GM10847 (cell line): ENCODE measurements around the gene KCNT2.

Experiments used
- POLR2A ChIP-seq: IDR thresholded peaks from 2 replicates; pipeline ENCODE4 v1.6.1; 2011; ENCODE audit not compliant: insufficient read length; ENCODE audit errors: extremely low read depth

The KCNT2 gene

DNA sequence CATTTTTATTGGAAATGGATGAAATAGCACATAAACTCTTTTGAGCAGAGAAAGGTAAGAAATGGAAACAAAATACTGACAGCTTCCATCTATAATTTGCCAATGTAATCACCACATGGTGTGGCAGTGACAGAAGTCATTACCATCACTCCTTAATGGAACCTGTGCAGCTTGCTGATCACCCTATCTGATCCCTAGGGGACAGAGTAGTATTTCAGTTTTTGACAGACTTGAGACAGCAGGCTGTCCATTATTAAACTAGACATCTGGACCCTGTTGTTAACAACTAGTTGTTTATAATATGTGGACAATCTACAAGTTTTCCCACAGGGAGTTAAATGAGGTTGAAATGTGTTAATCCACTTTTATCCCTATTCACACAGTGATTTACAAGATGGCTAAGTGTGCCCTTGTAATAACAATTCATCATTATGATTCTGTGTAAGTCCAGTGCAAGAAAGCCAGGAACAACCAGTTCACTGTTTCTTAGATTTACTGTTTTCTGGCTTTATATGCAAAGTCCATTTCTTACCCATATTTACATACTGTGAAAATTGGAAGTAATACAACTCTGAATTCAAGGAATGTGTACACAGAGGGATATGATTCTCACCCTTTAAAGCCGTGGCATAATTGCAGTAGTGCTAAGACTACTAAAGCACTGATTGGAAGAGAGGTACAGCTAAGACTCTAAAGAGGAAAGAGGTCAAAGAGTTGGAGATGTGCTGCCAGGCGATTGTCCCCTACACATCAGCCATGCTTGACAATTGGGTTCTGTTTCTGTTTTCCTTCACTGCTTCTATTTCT lies 9.1 kb downstream of the KCNT2 start:
- no peak for TF ChIP-seq POLR2A

DNA sequence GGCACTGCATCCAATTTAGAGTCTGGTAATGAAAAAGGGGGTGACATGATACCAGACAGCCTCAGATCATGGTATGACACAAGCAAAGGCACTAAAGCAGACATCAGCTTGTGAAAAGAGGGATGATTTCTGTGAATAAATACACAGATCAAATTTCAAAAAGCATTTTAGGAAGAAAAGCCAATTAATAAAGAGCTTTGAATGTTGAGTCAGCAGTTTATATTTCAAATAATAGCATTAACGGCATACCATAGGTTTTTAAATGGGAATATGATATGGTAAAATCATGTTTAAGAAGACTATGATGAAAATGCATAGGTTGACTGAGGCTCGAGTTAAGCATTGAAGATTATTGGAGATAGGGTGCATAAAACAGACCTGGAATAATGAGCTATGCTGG lies 13.5 kb downstream of the KCNT2 start:
- no peak for TF ChIP-seq POLR2A

DNA sequence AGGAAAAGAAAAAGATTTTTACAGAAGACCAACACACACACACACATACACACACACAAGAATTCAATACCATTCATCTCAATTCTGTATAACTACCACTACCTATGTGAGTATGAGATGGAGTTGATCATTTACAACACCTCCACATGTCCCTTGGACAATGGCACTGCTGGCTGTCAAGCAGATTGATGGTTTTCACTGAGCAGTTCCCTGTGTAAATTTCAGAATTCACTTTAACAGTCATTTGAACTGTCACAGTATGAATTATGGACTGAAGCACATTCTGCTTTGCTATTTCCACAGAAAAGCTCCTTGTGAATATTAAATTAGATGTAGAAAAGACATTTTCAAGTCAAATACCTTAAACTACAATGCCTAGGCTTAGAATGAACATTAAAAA lies 14.3 kb downstream of the KCNT2 start:
- no peak for TF ChIP-seq POLR2A

DNA sequence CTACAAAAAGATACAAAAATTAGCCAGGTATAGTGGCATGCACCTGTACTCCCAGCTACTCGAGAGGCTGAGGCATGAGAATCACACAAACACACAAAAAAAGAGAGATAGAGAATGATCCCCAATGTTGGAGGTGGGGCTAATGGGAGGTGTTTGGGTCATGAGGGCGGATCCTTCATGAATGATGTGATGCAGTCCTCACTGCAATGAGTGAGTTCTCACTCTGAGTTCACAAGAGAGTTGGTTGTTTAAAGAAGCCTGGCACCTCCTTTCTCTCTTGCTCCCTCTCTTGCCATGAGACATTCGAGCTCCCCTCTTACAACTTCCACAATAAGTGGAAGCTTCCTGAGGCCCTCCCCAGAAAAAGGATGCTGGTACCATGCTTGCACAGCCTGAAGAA lies 17.3 kb downstream of the KCNT2 start:
- TF ChIP-seq POLR2A: no peak

DNA sequence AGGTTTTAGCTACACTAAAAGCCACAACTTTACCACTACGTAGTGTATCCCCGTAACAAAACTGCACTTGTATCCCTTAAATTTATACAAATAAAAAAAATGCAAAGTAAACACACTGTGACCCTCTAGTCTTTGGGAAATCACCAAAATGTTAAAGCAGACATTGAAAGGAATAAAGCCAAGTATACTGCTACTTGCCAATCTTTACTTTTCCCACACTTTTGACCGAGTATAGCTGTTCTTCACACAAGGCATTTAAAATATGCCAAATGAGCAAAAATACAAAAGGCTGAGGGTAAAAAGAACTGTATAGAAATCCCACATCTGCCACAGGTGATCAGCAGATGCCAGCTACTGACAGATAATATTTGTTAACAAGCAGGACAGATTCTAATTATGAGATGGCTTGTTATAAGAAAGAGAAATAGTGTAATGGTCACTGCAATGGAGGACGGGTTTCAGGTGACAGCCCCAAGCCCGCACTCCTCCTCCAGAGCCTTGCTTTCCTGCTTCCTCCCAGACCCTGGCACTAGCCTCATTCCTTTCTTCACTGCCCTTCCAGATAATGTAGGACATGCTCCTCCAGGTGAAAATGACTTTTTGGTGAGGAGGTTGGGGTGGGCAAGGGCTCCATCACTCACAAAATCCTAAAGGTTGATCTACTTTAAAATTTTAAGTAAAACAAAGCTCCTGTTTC lies 18.1 kb downstream of the KCNT2 start:
- TF ChIP-seq POLR2A: no peak

DNA sequence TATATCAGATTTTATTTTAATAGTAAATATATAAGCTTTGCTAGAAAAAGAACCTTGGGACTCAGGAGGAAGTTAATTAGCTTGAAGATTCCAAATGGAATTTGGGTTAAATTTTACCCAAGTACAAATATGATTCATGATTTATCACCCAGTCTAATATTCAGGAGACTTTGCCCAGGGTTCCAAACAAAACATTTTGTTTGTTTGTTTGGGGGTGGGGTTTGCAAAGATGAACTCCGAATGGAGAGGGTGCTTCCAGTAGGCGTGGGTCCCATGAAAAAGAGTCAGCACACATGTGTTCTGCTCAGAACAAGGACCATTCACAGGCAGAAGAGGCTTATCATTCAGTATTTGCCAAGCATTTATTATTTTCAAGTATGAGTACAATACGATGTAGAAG lies 23.5 kb downstream of the KCNT2 start:
- TF ChIP-seq POLR2A: no peak

DNA sequence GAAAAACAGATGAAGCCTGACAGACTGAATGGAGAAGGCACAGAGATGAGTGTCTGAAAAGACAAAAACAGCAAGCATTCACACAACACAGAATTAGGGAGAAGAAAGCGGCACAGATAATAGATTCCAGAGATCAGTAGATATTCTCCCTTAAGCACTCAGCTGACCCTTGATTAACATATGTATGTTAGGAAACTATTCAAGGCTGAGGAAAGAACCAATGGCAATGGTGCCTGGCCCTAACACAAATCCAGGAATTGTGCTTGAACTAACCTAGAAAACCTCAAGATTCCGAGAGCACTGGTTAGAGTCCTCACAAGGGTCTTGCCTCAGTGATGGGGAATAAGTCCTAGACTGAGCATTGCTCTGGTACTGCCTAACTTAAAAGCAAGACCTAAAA lies 30.9 kb downstream of the KCNT2 start:
- no peak for TF ChIP-seq POLR2A

DNA sequence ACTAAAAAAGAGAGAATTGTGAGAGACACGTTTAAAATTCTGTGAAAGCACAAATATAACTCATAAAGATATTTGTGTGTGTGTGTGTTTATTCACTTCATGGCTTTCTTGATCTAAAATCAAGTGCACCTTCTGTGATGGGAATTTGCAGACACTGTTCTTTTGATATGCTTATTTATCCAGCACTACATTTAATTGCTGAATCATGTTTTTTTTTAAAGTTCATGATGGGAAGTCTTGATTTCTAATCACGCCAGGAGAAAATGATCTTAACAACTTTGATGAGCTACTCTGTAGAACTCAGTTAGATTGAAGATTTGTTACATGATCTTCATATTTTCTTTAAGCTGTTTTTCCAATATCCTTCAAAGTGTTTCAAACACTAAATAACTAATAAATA lies 35.0 kb downstream of the KCNT2 start:
- TF ChIP-seq POLR2A: no peak

DNA sequence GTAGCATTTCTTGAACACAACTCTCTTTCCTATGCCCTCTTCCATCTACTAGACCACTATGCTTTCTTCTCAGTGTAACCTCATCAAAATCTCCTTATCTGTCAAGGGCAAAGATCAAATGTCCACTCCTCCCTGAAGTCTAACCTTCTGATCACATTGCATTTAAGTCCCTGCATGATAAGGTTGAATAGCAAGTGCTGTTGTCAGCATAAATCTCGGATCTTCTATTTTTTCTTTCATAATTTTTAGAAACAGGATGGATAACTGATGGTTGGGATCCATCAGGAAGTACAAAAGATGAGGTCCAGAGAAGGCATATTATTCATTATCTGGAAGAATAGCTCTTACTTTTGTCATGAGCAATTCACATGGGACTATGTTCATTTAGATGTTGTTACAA lies 41.0 kb downstream of the KCNT2 start:
- TF ChIP-seq POLR2A: no peak

DNA sequence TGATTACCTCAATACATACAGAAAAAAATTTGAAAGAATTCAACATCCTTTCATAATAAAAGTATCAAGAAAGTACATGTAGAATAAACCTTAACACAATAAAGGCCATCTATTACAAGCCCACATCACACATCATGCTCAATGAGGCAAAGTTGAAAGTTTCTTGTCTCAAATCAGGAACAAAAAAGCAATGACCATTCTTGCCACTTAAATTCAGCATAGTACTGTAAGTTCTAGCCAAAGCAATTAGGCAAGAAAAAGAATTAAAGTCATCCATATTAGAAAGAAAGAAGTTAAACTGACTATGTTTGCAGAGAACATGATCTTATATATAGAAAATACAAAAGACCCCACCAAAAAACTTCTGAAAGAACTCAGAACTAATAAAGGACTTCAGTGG lies 44.5 kb downstream of the KCNT2 start:
- no peak for TF ChIP-seq POLR2A

DNA sequence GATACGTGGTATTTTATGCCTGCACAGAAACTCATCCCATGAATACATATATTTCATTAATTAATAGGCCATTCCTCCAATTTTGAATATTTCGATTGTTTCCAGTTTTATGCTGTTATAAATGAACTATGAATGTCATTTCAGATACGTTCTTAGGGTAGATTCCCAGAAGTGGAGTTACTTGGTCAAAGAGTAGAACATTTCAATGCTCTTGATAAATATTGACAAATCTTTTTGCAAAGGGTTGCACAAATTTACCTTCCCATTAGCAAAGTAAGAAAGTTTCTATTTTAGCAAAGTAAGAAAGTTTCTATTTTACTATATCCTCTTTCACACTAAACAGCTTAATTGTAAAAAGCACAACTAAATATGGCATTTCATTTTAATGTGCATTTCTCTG lies 48.9 kb downstream of the KCNT2 start:
- no peak for TF ChIP-seq POLR2A

DNA sequence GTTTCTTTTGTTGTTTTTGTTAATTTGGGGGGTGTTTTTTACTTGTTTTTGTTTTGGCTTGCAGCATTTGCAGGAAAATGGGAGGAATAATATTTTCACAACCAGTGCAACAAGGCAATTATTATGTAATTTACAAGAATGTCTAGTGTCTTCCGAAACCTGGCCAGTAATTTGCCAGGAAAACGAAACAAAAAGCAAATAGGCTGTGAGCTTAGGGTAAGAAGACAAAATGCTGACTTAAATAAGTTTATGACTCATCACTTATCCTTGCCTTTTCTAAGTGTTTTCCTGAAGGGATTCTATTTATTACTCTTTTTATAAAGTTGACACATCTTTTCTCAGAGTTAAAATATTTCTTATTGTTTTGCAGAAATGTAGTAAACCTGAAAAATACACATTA lies 49.8 kb downstream of the KCNT2 start:
- TF ChIP-seq POLR2A: no peak

DNA sequence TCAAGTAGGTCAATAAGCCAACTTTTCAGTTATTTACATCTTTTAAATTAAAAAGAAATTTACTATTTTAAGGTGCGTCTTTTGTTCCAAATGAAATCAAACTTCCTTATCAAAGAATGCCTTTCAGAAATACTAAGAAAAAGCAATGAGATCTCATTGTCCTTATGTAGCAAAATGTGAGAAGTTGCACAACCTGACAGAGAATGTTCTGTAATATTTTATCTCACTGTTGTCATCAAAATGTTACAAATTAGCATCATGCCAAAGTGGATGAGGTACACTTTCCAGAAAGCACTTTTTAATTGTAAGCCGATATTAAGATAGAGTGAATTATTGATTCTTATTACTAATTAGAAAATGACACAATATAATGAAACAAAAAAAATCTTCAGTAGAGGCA lies 50.4 kb downstream of the KCNT2 start:
- no peak for TF ChIP-seq POLR2A

DNA sequence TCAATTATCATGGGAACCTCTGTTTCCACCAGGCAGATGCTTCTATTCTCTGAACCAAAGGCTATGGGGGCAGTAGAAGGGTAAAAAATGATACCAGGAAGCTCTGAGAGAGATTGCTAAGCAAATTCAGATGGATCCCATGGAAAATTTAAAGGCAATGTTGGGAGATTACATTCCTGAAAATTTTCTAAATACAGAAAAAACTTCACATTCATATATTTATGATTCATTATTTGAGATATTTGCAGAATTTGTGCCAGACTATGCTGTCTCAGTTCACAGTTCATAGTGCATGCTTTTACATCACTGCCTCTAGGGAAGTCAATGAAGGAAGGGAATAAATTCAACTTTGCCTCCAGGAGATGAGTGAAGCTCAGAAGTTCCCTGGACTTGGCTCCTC lies 57.5 kb downstream of the KCNT2 start:
- no peak for TF ChIP-seq POLR2A

DNA sequence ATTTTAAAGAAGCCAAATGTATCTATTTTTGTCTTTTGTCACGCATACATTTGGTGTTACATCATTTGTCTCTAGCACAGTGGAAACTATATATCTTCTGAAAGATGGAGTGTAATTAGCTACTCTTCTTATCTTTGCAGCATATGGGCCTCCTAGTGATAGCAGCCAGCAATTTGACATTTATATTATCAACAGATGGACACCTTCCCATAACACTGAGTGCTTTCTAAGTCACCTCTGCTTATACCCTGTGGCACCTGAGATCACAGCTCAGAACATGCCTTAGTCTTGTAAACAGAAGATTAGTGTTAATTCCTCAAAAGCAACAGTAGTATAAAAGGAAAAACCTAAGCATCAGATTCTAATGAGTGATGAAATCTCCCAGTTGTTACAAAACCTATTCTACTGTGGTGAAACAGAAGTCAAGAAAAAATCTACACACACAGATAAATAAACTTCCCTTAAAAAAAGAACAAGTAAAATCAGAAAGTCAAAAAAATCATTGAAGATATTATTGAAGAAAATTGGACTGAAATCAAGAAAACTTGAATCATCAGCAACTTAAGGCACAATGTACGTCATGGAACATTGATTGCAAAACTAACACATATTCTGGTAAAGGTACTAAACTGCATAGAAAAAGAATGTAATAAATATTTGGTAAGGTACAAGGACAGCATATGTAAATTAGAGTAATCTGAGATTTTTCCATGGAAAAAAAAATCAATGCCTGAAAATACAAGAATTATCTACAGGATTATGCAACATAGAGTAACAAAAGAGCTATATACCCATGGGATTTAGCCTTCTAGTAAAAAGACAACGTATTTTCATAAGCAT lies 61.7 kb downstream of the KCNT2 start:
- no peak for TF ChIP-seq POLR2A

DNA sequence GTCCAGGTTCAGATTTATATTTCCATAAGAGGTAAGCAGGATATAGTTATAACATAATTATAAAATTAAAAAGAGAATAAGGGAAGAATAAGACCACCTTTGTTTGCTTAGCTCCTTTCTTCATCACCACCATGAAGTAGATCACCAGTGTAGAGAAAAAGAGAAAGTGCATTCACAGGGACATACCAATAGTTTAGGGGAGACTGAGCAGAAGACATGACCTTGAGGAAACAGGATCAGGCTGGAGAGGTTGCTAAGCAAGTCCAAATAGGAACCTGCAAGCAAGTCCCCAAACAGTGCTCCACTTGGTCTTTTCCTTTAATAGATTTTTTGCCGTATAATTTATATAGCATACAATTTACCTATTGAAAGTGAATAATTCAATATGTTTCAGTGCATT lies 63.0 kb downstream of the KCNT2 start:
- TF ChIP-seq POLR2A: no peak

DNA sequence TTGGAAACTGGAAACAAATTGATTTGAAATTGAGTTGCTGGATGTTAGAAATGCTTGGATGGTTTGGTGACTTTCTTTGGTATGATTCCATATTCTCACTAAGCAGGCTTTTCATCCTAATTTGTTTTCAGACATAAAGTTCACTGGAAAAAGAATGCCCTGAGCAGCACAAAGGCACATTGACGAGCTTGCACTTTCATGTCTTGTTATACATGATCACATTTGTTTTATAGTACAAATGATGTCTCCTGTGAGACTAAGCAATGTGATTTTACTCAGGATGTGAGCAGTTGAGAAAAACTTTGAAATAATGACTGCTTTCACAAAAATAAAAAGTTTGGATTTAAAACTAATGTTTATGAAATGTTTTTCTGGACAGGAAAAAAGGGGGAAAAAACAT lies 63.6 kb downstream of the KCNT2 start:
- TF ChIP-seq POLR2A: no peak

DNA sequence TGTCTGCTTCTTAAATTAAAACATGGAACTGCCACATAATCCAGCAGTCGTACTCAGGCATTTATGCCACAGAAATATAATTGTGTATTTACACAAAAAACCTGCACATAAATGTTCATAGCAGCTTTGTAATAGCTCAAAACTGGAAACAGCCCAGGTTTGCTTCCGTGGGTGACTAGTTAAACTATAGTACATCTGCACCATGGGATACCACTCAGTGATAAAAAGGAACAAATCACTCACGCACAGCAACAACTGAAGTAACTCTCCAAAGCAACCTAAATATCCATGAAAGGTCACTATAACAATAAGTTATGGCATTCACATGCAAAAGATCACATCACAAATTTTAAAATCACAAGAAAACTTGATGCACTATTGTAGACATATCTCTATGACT lies 64.4 kb downstream of the KCNT2 start:
- TF ChIP-seq POLR2A: no peak
